GM23338 (cell line): ENCODE results near the gene BNIP5.

Source experiments
- CREB1 ChIP-seq: fragments of 250-450 bp; sonication (Bioruptor Pico); IDR thresholded peaks from 2 replicates; pipeline ENCODE4 v1.5.0; 2020; ENCODE audit warnings: low read depth, mild to moderate bottlenecking, moderate library complexity
- EZH2 ChIP-seq: fragments of 200-600 bp; sonication (generic); IDR thresholded peaks from one replicate; pipeline ENCODE4 v1.8.0; 2017; ENCODE audit warnings: antibody characterized with exemption, mild to moderate bottlenecking, low read depth; ENCODE audit not compliant: unreplicated experiment
- EZH2phosphoT487 ChIP-seq: fragments of 200-600 bp; sonication (generic); IDR thresholded peaks from one replicate; pipeline ENCODE4 v1.8.1; 2018; ENCODE audit warnings: antibody characterized with exemption; ENCODE audit not compliant: unreplicated experiment
- JUNB ChIP-seq: IDR thresholded peaks from one replicate; pipeline ENCODE4 v1.6.1; 2016; ENCODE audit warnings: antibody characterized with exemption; ENCODE audit not compliant: unreplicated experiment
- NANOG ChIP-seq: IDR thresholded peaks from 2 replicates; pipeline ENCODE4 v1.6.1; 2016; ENCODE audit warnings: antibody characterized with exemption, borderline replicate concordance
- POLR2AphosphoS5 ChIP-seq: IDR thresholded peaks from 2 replicates; pipeline ENCODE4 v1.6.1; 2016; ENCODE audit warnings: antibody characterized with exemption, low read depth
- TF ChIP-seq, protein P1 (sequence below), 2 experiments: fragments of 200-600 bp in 1 of 2; sonication (generic) in 1 of 2; conservative IDR thresholded peaks; 2 replicates each; pipeline versions ENCODE4 v1.5.1 to v1.6.1; 2016 to 2017; ENCODE audit warnings: antibody characterized with exemption in 2 of 2, low read depth in 2 of 2, mild to moderate bottlenecking in 2 of 2, moderate library complexity in 1 of 2
- TF ChIP-seq, protein P2 (sequence below): IDR thresholded peaks from one replicate; pipeline ENCODE4 v1.6.1; 2018; ENCODE audit warnings: antibody characterized with exemption; ENCODE audit not compliant: unreplicated experiment
- TF ChIP-seq, protein P3 (sequence below): IDR thresholded peaks from 2 replicates; pipeline ENCODE4 v1.6.1; 2016; ENCODE audit warnings: antibody characterized with exemption
- TF ChIP-seq, protein P4 (sequence below): fragments of 250-450 bp; sonication (Bioruptor Pico); IDR thresholded peaks from 2 replicates; pipeline ENCODE4 v1.5.0; 2020; ENCODE audit warnings: mild to moderate bottlenecking, moderate library complexity

DNA sequence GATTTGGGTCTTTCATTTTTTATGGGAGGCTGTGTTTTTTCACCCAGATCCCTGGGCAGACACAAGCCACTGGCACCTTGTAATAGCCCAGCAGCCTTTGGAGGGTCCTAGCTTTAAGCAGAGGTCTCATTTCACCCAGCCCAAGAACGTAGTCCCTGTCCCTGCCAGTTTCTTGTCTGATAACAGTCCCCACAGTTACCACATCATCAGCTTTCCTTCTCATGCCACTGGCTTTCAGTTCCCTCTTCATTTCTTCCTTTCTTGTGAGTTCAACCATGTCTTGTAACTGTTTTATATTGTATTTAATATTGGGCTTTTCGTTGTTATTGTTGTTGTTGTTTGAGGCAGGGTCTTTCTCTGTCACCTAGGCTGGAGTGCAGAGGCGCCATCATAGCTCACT lies 56.2 kb downstream of the BNIP5 start:
- TF ChIP-seq, protein P1, sequence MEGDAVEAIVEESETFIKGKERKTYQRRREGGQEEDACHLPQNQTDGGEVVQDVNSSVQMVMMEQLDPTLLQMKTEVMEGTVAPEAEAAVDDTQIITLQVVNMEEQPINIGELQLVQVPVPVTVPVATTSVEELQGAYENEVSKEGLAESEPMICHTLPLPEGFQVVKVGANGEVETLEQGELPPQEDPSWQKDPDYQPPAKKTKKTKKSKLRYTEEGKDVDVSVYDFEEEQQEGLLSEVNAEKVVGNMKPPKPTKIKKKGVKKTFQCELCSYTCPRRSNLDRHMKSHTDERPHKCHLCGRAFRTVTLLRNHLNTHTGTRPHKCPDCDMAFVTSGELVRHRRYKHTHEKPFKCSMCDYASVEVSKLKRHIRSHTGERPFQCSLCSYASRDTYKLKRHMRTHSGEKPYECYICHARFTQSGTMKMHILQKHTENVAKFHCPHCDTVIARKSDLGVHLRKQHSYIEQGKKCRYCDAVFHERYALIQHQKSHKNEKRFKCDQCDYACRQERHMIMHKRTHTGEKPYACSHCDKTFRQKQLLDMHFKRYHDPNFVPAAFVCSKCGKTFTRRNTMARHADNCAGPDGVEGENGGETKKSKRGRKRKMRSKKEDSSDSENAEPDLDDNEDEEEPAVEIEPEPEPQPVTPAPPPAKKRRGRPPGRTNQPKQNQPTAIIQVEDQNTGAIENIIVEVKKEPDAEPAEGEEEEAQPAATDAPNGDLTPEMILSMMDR (conservative IDR thresholded peaks at IDR 0.05; ENCODE audit: low read depth in 2 of 2): no peak
- TF ChIP-seq EZH2phosphoT487: no peak
- no peak for TF ChIP-seq EZH2
- TF ChIP-seq, protein P2, sequence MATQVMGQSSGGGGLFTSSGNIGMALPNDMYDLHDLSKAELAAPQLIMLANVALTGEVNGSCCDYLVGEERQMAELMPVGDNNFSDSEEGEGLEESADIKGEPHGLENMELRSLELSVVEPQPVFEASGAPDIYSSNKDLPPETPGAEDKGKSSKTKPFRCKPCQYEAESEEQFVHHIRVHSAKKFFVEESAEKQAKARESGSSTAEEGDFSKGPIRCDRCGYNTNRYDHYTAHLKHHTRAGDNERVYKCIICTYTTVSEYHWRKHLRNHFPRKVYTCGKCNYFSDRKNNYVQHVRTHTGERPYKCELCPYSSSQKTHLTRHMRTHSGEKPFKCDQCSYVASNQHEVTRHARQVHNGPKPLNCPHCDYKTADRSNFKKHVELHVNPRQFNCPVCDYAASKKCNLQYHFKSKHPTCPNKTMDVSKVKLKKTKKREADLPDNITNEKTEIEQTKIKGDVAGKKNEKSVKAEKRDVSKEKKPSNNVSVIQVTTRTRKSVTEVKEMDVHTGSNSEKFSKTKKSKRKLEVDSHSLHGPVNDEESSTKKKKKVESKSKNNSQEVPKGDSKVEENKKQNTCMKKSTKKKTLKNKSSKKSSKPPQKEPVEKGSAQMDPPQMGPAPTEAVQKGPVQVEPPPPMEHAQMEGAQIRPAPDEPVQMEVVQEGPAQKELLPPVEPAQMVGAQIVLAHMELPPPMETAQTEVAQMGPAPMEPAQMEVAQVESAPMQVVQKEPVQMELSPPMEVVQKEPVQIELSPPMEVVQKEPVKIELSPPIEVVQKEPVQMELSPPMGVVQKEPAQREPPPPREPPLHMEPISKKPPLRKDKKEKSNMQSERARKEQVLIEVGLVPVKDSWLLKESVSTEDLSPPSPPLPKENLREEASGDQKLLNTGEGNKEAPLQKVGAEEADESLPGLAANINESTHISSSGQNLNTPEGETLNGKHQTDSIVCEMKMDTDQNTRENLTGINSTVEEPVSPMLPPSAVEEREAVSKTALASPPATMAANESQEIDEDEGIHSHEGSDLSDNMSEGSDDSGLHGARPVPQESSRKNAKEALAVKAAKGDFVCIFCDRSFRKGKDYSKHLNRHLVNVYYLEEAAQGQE: no peak
- no peak for TF ChIP-seq POLR2AphosphoS5
- no peak for TF ChIP-seq CREB1 (CRISPR knock-in tag)
- no peak for TF ChIP-seq JUNB
- TF ChIP-seq, protein P3, sequence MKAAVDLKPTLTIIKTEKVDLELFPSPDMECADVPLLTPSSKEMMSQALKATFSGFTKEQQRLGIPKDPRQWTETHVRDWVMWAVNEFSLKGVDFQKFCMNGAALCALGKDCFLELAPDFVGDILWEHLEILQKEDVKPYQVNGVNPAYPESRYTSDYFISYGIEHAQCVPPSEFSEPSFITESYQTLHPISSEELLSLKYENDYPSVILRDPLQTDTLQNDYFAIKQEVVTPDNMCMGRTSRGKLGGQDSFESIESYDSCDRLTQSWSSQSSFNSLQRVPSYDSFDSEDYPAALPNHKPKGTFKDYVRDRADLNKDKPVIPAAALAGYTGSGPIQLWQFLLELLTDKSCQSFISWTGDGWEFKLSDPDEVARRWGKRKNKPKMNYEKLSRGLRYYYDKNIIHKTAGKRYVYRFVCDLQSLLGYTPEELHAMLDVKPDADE: no peak
- no peak for TF ChIP-seq NANOG
- TF ChIP-seq, protein P4, sequence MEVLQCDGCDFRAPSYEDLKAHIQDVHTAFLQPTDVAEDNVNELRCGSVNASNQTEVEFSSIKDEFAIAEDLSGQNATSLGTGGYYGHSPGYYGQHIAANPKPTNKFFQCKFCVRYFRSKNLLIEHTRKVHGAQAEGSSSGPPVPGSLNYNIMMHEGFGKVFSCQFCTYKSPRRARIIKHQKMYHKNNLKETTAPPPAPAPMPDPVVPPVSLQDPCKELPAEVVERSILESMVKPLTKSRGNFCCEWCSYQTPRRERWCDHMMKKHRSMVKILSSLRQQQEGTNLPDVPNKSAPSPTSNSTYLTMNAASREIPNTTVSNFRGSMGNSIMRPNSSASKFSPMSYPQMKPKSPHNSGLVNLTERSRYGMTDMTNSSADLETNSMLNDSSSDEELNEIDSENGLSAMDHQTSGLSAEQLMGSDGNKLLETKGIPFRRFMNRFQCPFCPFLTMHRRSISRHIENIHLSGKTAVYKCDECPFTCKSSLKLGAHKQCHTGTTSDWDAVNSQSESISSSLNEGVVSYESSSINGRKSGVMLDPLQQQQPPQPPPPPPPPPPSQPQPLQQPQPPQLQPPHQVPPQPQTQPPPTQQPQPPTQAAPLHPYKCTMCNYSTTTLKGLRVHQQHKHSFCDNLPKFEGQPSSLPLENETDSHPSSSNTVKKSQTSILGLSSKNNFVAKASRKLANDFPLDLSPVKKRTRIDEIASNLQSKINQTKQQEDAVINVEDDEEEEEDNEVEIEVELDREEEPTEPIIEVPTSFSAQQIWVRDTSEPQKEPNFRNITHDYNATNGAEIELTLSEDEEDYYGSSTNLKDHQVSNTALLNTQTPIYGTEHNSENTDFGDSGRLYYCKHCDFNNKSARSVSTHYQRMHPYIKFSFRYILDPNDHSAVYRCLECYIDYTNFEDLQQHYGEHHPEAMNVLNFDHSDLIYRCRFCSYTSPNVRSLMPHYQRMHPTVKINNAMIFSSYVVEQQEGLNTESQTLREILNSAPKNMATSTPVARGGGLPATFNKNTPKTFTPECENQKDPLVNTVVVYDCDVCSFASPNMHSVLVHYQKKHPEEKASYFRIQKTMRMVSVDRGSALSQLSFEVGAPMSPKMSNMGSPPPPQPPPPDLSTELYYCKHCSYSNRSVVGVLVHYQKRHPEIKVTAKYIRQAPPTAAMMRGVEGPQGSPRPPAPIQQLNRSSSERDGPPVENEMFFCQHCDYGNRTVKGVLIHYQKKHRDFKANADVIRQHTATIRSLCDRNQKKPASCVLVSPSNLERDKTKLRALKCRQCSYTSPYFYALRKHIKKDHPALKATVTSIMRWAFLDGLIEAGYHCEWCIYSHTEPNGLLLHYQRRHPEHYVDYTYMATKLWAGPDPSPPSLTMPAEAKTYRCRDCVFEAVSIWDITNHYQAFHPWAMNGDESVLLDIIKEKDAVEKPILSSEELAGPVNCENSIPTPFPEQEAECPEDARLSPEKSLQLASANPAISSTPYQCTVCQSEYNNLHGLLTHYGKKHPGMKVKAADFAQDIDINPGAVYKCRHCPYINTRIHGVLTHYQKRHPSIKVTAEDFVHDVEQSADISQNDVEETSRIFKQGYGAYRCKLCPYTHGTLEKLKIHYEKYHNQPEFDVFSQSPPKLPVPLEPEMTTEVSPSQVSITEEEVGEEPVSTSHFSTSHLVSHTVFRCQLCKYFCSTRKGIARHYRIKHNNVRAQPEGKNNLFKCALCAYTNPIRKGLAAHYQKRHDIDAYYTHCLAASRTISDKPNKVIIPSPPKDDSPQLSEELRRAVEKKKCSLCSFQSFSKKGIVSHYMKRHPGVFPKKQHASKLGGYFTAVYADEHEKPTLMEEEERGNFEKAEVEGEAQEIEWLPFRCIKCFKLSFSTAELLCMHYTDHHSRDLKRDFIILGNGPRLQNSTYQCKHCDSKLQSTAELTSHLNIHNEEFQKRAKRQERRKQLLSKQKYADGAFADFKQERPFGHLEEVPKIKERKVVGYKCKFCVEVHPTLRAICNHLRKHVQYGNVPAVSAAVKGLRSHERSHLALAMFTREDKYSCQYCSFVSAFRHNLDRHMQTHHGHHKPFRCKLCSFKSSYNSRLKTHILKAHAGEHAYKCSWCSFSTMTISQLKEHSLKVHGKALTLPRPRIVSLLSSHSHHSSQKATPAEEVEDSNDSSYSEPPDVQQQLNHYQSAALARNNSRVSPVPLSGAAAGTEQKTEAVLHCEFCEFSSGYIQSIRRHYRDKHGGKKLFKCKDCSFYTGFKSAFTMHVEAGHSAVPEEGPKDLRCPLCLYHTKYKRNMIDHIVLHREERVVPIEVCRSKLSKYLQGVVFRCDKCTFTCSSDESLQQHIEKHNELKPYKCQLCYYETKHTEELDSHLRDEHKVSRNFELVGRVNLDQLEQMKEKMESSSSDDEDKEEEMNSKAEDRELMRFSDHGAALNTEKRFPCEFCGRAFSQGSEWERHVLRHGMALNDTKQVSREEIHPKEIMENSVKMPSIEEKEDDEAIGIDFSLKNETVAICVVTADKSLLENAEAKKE: no peak
